ENCODE measurements around the gene AP1S1.

DNA sequence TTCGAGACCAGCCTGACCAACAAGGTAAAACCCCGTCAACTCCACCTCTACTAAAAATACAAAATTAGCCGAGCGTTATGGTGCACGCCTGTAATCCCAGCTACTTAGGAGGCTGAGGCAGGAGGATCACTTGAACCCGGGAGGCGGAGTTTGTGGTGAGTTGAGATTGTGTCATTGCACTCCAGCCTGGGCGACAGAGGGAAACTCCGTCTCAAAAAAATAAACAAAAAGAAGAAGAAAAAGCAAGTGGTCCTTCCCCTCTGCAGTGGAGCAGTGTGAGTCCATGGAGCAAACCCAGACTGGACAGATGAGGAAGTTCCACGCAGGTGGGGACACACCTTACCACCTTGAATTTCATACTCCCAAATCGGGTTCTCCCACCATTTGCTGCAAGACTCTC is 40.4 kb upstream of the AP1S1 start:
- TF ChIP-seq POLR2A (IDR thresholded peaks at IDR 0.05), result no peak
- TF ChIP-seq, protein P1, sequence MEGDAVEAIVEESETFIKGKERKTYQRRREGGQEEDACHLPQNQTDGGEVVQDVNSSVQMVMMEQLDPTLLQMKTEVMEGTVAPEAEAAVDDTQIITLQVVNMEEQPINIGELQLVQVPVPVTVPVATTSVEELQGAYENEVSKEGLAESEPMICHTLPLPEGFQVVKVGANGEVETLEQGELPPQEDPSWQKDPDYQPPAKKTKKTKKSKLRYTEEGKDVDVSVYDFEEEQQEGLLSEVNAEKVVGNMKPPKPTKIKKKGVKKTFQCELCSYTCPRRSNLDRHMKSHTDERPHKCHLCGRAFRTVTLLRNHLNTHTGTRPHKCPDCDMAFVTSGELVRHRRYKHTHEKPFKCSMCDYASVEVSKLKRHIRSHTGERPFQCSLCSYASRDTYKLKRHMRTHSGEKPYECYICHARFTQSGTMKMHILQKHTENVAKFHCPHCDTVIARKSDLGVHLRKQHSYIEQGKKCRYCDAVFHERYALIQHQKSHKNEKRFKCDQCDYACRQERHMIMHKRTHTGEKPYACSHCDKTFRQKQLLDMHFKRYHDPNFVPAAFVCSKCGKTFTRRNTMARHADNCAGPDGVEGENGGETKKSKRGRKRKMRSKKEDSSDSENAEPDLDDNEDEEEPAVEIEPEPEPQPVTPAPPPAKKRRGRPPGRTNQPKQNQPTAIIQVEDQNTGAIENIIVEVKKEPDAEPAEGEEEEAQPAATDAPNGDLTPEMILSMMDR (IDR thresholded peaks at IDR 0.05), result no peak

Data from testis (tissue), 2 donors.